ENCODE data around the gene GEMIN4. TPM values are rescaled to one million over a fixed set of nuclear protein-coding genes. Genes with fewer than 3 reads are reported as not detected.
"Not testable (repeated sequence)": the region's sequence is repeated elsewhere in the genome, so short reads cannot be mapped to it uniquely, and the experiment has no call there.

Gene GEMIN4
- total and polyA plus RNA-seq, 9 donors = 9.8 to 19.6 (median 14.8) TPM

DNA sequence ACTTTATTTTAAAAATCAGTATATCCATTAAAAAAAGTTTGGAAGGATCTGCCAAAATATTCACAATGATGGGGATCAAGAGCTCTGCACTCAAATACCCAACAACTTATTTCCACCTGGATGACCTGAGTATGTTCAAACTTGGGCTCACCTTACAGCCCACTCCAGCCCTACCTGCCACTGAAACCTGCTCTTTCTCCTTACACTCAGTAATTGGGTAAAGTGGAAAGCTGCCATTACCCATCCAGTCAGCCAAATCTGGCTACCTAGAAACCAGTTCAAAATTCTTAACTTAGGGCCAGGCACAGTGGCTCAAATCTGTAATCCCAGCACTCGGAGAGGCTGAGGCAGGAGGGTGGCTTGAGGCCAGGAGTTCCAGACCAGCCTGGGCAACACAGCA is 47.1 kb downstream of the GEMIN4 start:
- Histone ChIP-seq H3K27ac (ENCODE audit: low read length) (no peak overlapping the region), H3K27me3 (ENCODE audit: control insufficient read depth, insufficient read depth, low read length) (no peaks in the 10 kb centered on the region), H3K4me1 (ENCODE audit: control insufficient read depth, insufficient read depth, low read length) (no peaks in the 10 kb centered on the region), H3K4me3 (ENCODE audit: low read length) (no peak overlapping the region), H3K9me3 (replicated peaks; ENCODE audit: control insufficient read depth, low read depth, low read length) (no peaks in the 10 kb centered on the region), H3K36me3 (ENCODE audit: control insufficient read depth, insufficient read depth, low read length) (peaks cover 23% of the 10 kb centered on the region)
- WGBS (ENCODE audit: insufficient coverage) = 83% methylated on average over 1 of the region's 1 CpG
- DNase-seq = no peak

DNA sequence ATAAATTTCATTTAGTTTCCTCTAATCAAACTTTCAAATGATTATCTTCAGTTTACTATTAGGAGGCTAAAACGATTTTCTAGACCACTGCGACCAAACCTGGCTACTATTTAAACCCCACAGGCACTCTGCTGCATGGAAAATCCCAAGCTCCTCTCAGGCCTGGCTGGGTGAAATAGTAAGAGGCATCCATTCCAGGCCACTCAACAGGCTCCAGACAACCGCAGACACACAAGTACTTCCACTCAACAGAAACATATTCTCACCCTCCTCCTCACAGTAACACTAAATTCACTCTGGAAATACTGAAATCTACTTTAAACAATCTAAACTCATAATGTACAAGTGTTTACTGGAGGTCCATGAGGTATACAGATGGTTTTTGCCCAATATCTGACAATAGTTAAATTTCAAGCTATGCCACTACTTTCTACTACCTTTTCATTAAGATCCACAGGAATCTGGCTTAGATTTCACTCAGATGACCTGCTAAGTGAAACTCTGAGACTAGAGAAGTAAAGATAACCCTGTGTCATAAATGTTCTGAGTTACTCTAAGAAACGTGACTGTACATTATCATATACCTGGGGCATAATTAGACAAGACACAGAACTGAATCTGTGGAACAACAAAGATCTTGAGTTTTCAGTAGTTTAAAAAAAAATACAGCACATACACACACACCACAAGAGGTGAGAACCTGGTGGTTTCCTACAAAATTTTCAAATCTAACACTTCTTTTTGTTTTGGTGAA is 47.8 kb downstream of the GEMIN4 start:
- Histone ChIP-seq H3K27me3 (ENCODE audit: control insufficient read depth, insufficient read depth, low read length) (no peaks in the 10 kb centered on the region), H3K36me3 (ENCODE audit: control insufficient read depth, insufficient read depth, low read length) (peaks cover 19% of the 10 kb centered on the region)
- WGBS (ENCODE audit: insufficient coverage) = 92% methylated on average over 2 of the region's 4 CpGs

DNA sequence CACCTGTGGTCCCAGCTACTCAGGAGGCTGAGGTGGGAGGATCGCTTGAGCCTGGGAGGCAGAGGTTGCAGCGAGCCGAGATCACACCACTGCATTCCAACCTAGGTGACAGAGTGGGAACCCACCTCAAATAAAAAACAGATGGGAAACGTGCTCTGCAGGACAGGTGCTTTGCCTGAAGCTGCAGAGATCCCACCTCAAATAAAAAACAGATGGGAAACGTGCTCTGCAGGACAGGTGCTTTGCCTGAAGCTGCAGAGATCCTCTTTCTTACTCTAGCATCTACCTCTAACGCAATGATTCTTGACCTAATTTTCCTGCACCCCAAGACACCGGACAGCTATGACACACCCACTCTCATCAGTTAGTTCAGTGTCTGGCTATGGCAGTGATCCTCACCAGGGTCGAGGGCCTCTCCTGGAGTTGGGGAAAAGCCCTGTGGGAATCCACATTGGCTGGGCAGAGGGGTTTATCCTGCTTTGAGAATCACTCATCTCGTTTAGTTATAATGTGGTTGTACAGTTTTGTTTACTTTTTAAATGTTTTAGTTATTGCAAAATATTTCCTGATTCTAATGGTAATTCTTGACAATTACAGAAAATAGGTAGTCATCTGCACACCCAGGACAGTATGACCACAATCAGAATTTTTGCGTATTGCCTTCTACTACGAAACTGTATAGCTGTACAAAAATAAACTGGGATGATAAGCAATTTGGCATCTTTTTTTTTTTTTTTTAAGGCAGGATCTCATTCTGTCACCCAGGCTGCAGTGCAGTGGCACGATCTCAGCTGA is 48.8 kb downstream of the GEMIN4 start:
- DNase-seq = no peak
- Histone ChIP-seq H3K9me3 (replicated peaks; ENCODE audit: control insufficient read depth, low read depth, low read length) (no peaks in the 10 kb centered on the region), H3K4me3 (ENCODE audit: low read length) (no peak overlapping the region), H3K4me1 (ENCODE audit: control insufficient read depth, insufficient read depth, low read length) (no peaks in the 10 kb centered on the region), H3K36me3 (ENCODE audit: control insufficient read depth, insufficient read depth, low read length) (peaks cover 10% of the 10 kb centered on the region), H3K27me3 (ENCODE audit: control insufficient read depth, insufficient read depth, low read length) (no peaks in the 10 kb centered on the region), H3K27ac (ENCODE audit: low read length) (no peak overlapping the region)
- WGBS (ENCODE audit: insufficient coverage) = 61% methylated on average over 5 of the region's 12 CpGs

More for the DNA sequence above, 47.8 kb downstream of the GEMIN4 start:
- no peak overlapping the region for H3K27ac ChIP-seq (ENCODE audit: low read length)
- no peaks in the 10 kb centered on the region for H3K9me3 ChIP-seq (replicated peaks; ENCODE audit: control insufficient read depth, low read depth, low read length)
- no peaks in the 10 kb centered on the region for H3K4me1 ChIP-seq (ENCODE audit: control insufficient read depth, insufficient read depth, low read length)
- no peak overlapping the region for H3K4me3 ChIP-seq (ENCODE audit: low read length)
- no peak for DNase-seq

DNA sequence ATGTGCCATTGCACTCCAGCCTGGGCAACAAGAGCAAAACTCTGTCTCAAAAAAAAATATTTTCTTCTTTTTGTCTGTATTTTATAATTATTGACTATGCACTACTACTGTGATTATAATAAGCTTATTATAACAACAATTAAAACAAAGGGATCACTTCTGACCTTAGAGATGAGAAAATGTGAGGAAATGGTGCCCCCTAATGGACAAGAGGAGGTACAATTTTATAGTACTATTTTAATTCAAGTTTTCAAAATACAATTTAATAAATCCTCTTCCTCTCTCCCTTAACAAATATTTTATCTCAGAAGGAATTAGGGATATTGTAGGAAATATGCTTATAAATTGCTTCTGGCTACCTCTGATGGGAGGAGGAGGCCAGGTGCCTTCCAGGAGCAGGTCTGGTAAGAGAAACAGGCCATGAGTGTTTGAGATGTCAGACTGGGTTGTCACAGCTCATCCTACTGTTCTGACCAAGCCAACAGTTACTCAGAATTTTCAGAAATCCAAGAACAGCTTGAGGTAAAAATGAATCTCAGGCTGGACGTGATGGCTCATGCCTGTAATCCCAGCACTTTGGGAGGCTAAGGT is 51.5 kb downstream of the GEMIN4 start:
- Histone ChIP-seq H3K4me1 (ENCODE audit: control insufficient read depth, insufficient read depth, low read length) (no peaks in the 10 kb centered on the region), H3K27me3 (ENCODE audit: control insufficient read depth, insufficient read depth, low read length) (no peaks in the 10 kb centered on the region), H3K36me3 (ENCODE audit: control insufficient read depth, insufficient read depth, low read length) (peaks cover 19% of the 10 kb centered on the region), H3K4me3 (ENCODE audit: low read length) (no peak overlapping the region), H3K9me3 (replicated peaks; ENCODE audit: control insufficient read depth, low read depth, low read length) (no peaks in the 10 kb centered on the region), H3K27ac (ENCODE audit: low read length) (no peak overlapping the region)
- peak; percentile 40 for DNase-seq
- no CpG with 5 or more reads among the region's 1 CpG for WGBS (ENCODE audit: insufficient coverage)

DNA sequence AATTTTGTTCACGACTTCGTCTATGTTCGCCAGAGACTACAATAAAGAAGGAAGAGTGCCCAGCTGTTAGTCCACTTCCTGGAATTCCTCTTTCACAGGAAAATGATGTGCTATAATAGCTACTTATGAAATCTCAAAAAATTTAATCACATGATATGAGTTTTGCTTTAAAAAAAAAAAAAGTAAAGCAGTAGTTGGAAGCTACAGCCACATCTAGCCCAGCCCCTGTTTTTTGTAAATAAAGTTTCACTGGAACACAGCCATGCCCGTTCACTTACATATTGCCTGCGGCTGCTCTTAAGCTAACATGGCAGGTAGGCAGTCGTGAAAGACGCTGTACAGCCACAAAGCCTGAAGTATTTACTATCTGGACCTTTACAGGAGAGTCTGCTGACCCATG is 52.7 kb downstream of the GEMIN4 start:
- Histone ChIP-seq H3K36me3 (ENCODE audit: control insufficient read depth, insufficient read depth, low read length) (peaks cover 23% of the 10 kb centered on the region), H3K4me1 (ENCODE audit: control insufficient read depth, insufficient read depth, low read length) (no peaks in the 10 kb centered on the region), H3K9me3 (replicated peaks; ENCODE audit: control insufficient read depth, low read depth, low read length) (no peaks in the 10 kb centered on the region), H3K27ac (ENCODE audit: low read length) (no peak overlapping the region), H3K27me3 (ENCODE audit: control insufficient read depth, insufficient read depth, low read length) (no peaks in the 10 kb centered on the region), H3K4me3 (ENCODE audit: low read length) (no peak overlapping the region)
- peak; percentile 21 for DNase-seq
- WGBS (ENCODE audit: insufficient coverage) = 94% methylated on average over 4 of the region's 7 CpGs

DNA sequence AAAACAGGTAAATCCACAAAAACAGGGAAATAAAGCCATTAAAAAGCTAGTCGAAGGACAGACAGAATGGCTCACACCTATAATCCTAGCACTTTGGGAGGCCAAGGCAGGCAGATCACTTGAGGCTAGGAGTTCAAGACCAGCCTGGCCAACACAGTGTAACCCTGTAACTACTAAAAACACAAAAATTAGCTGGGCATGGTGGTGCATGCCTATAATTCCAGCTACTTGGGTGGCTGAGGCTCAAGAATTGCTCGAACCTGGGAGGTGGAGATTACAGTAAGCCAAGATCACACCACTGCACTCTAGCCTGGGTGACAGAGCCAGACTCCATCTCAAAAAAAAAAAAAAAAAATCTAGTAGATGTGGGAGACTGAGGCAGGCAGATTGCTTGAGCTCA is 54.0 kb downstream of the GEMIN4 start:
- not testable (repeated sequence) for H3K27ac ChIP-seq (ENCODE audit: low read length); H3K4me1 ChIP-seq (ENCODE audit: control insufficient read depth, insufficient read depth, low read length); H3K27me3 ChIP-seq (ENCODE audit: control insufficient read depth, insufficient read depth, low read length); H3K9me3 ChIP-seq (replicated peaks; ENCODE audit: control insufficient read depth, low read depth, low read length); H3K4me3 ChIP-seq (ENCODE audit: low read length); DNase-seq
- H3K36me3 ChIP-seq (ENCODE audit: control insufficient read depth, insufficient read depth, low read length) = peaks cover 28% of the 10 kb centered on the region
- WGBS (ENCODE audit: insufficient coverage) = 100% methylated on average over 1 of the region's 2 CpGs

DNA sequence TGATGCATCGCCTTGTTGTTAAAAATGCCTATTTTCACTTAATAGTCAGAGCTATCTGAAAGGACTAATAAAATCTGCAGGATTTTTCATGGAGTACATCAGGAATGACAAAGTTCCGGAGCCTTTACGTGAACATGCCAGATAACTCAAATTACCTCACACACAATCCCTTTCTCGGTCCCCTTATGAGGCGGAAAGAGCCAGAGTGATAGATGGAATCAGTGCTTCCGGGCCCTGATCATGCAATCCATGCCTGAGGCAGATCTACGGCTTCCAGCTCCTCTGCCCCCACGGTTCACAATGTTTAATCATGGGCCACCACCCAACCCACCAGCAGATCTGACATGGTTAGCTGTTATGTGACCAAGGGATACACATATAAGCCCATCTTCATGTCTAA is 54.4 kb downstream of the GEMIN4 start:
- 80% methylated on average over 1 of the region's 8 CpGs for WGBS (ENCODE audit: insufficient coverage)
- H3K36me3 ChIP-seq (ENCODE audit: control insufficient read depth, insufficient read depth, low read length) = peaks cover 28% of the 10 kb centered on the region
- no peaks in the 10 kb centered on the region for H3K9me3 ChIP-seq (replicated peaks; ENCODE audit: control insufficient read depth, low read depth, low read length)
- no peaks in the 10 kb centered on the region for H3K27me3 ChIP-seq (ENCODE audit: control insufficient read depth, insufficient read depth, low read length)
- DNase-seq = no peak
- H3K27ac ChIP-seq (ENCODE audit: low read length) = no peak overlapping the region
- no peaks in the 10 kb centered on the region for H3K4me1 ChIP-seq (ENCODE audit: control insufficient read depth, insufficient read depth, low read length)
- no peak overlapping the region for H3K4me3 ChIP-seq (ENCODE audit: low read length)

DNA sequence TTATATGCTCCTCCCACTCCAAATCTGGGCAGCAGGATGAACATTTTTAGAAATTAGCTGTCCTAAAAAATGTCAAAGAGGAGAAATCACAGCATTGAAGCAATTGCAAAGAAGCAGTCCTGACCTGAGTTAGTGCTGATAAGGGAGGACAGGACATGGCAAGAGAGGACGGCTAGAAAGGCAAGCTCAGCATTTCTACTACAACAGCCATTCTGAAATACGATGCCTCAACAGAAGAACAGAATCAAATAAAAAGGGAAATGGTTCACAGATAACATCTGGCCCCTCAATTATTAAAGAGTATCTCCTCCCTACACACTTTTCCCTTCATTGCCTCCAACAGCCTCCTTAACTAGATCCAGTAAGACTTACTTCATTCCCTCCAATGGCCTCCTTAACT is 55.7 kb downstream of the GEMIN4 start:
- no CpG with 5 or more reads among the region's 2 CpGs for WGBS (ENCODE audit: insufficient coverage)
- Histone ChIP-seq H3K36me3 (ENCODE audit: control insufficient read depth, insufficient read depth, low read length) (peaks cover 33% of the 10 kb centered on the region), H3K9me3 (replicated peaks; ENCODE audit: control insufficient read depth, low read depth, low read length) (no peaks in the 10 kb centered on the region), H3K4me1 (ENCODE audit: control insufficient read depth, insufficient read depth, low read length) (no peaks in the 10 kb centered on the region), H3K27me3 (ENCODE audit: control insufficient read depth, insufficient read depth, low read length) (no peaks in the 10 kb centered on the region), H3K27ac (ENCODE audit: low read length) (peak overlapping the region; percentile 75), H3K4me3 (ENCODE audit: low read length) (no peak overlapping the region)
- DNase-seq = peak; percentile 59

Measured in muscle of leg (tissue), 11 donors.